HepG2 (cell line): ENCODE measurements around the gene ZSWIM6. TPM values are rescaled to one million over a fixed set of nuclear protein-coding genes. Genes with fewer than 3 reads are reported as not detected.

Source experiments
- ATAC-seq: fragments of 200-7000 bp; cut with Tn5 transposase; 3 replicates; pipeline ENCODE4 v1.9.1; 2020; ENCODE audit warnings: mild to moderate bottlenecking, moderate library complexity
- BruUV-seq: library from RNA; stranded (reverse); fragments of 400-500 nt; replicated peaks from 2 replicates; lab custom pipeline; 2021; lab: Mats Ljungman, UMichigan
- CTCF ChIA-PET: fragments of 300-600 bp; formaldehyde crosslinking; extraction: SDS; loops from one replicate; lab custom pipeline; 2021; ENCODE audit warnings: low total read pairs, inconsistent platforms, low intra/inter-chr PET ratio; lab: Yijun Ruan, JAX
- POLR2A ChIA-PET: fragments of 350-600 bp; sonication (Branson Sonifier 250); formaldehyde crosslinking; loops from one replicate; lab custom pipeline; 2020; ENCODE audit warnings: antibody characterized with exemption, inconsistent platforms; lab: Yijun Ruan, JAX
- DNase-seq: peaks from one replicate; pipeline ENCODE4 v3.0.0-alpha.2; 2015; ENCODE audit warnings: low spot score
- FAIRE-seq: peaks from 3 replicates; lab custom pipeline; 2011; peaks lifted over from hg19 to GRCh38; lab: Jason Lieb, UNC
- H2AFZ ChIP-seq: one replicate; pipeline ENCODE4 v1.6.1; 2011; ENCODE audit warnings: low read length, inconsistent platforms
- H3K27ac ChIP-seq: fragments of 300-600 bp; 3 replicates; pipeline ENCODE4 v1.8.0; 2011; ENCODE audit warnings: mixed run types, mild to moderate bottlenecking, mixed read lengths, low read length, inconsistent platforms; ENCODE audit not compliant: insufficient read depth; ENCODE audit errors: extremely low read length
- H3K27me3 ChIP-seq, 2 experiments: fragments of 200-600 bp in 1 of 2; 2 replicates in 1 of 2; 3 replicates in 1 of 2; pipeline versions ENCODE4 v1.6.0 to v1.8.0; 2011; ENCODE audit warnings: low read length in 2 of 2, mild to moderate bottlenecking in 2 of 2, moderate library complexity in 2 of 2, inconsistent platforms in 1 of 2; ENCODE audit not compliant: insufficient read depth in 2 of 2, control insufficient read depth in 1 of 2
- H3K36me3 ChIP-seq, 2 experiments: fragments of 200-600 bp in 1 of 2; replicated peaks in 1 of 2; 2 replicates in 1 of 2; 3 replicates in 1 of 2; pipeline versions ENCODE4 v1.5.1 to v1.8.0; 2011; ENCODE audit warnings: low read length in 2 of 2, inconsistent platforms in 1 of 2; ENCODE audit not compliant: insufficient read depth in 2 of 2, control insufficient read depth in 1 of 2
- H3K4me1 ChIP-seq: 2 replicates; pipeline ENCODE4 v1.5.1; 2012; ENCODE audit warnings: low read length, inconsistent platforms; ENCODE audit not compliant: insufficient read depth
- H3K4me2 ChIP-seq: 2 replicates; pipeline ENCODE4 v1.6.0; 2011; ENCODE audit warnings: low read depth, low read length, inconsistent platforms
- H3K4me3 ChIP-seq, 3 experiments: fragments of 200-600 bp in 1 of 3; sonication (generic), shearing (Covaris generic) in 1 of 3; replicated peaks in 1 of 3; 2 replicates each; pipeline ENCODE4 v1.5.1; 2011 to 2016; ENCODE audit warnings: low read length in 3 of 3, inconsistent platforms in 2 of 3, low read depth in 2 of 3, mild to moderate bottlenecking in 2 of 3, control low read depth in 1 of 3, mixed read lengths in 1 of 3; ENCODE audit not compliant: insufficient read depth in 1 of 3
- H3K79me2 ChIP-seq: one replicate; pipeline ENCODE4 v1.6.1; 2011; ENCODE audit warnings: low read length, inconsistent platforms; ENCODE audit not compliant: insufficient read depth
- H3K9ac ChIP-seq: 2 replicates; pipeline ENCODE4 v1.6.0; 2011; ENCODE audit warnings: mild to moderate bottlenecking, low read depth, low read length, inconsistent platforms; ENCODE audit not compliant: insufficient read depth
- H3K9me3 ChIP-seq: 2 replicates; pipeline ENCODE4 v1.5.1; 2012; ENCODE audit warnings: mild to moderate bottlenecking, low read length
- H4K20me1 ChIP-seq: 2 replicates; pipeline ENCODE4 v1.6.0; 2011; ENCODE audit warnings: inconsistent platforms, mild to moderate bottlenecking, low read length, moderate library complexity; ENCODE audit not compliant: insufficient read depth
- DMAP1 ChIP-seq: IDR thresholded peaks from 2 replicates; pipeline ENCODE4 v1.6.1; 2016
- FOSL2 ChIP-seq: sonication (generic); formaldehyde crosslinking; IDR thresholded peaks from 2 replicates; pipeline ENCODE4 v1.4.0; 2020; ENCODE audit warnings: missing genetic modification reagents
- HHEX ChIP-seq: IDR thresholded peaks from 2 replicates; pipeline ENCODE4 v1.6.1; 2016; ENCODE audit warnings: control low read depth
- HMG20B ChIP-seq: conservative IDR thresholded peaks from 2 replicates; pipeline ENCODE4 v1.6.1; 2016; ENCODE audit warnings: missing genetic modification reagents, missing compliant biosample characterization
- KAT8 ChIP-seq: IDR thresholded peaks from 2 replicates; pipeline ENCODE4 v1.6.1; 2016; ENCODE audit warnings: missing genetic modification reagents, missing compliant biosample characterization
- NKX3-1 ChIP-seq: sonication (generic); formaldehyde crosslinking; IDR thresholded peaks from 2 replicates; pipeline ENCODE4 v1.5.0; 2020; ENCODE audit warnings: missing genetic modification reagents
- NR2C2 ChIP-seq: sonication (generic); formaldehyde crosslinking; IDR thresholded peaks from 2 replicates; pipeline ENCODE4 v1.4.0; 2020; ENCODE audit warnings: missing genetic modification reagents, mild to moderate bottlenecking, moderate library complexity, borderline replicate concordance
- POLR2A ChIP-seq, 2 experiments: IDR thresholded peaks; 2 replicates each; pipeline ENCODE4 v1.6.1; 2011; ENCODE audit warnings: low read depth in 2 of 2, low read length in 2 of 2, mild to moderate bottlenecking in 1 of 2, moderate library complexity in 1 of 2; ENCODE audit not compliant: insufficient read depth in 1 of 2
- RCOR2 ChIP-seq: IDR thresholded peaks from 2 replicates; pipeline ENCODE4 v1.6.1; 2016; ENCODE audit warnings: missing biosample characterization, missing genetic modification reagents
- RFXANK ChIP-seq: IDR thresholded peaks from 2 replicates; pipeline ENCODE4 v1.6.1; 2016
- TAF15 ChIP-seq: fragments of 200-400 bp; formaldehyde crosslinking; IDR thresholded peaks from one replicate; pipeline ENCODE4 v1.6.1; 2018; ENCODE audit warnings: mild to moderate bottlenecking, low read depth, low read length; ENCODE audit not compliant: poor library complexity, severe bottlenecking
- ZBTB20 ChIP-seq: sonication (generic); formaldehyde crosslinking; IDR thresholded peaks from 2 replicates; pipeline ENCODE4 v1.8.1; 2023; ENCODE audit warnings: missing genetic modification reagents, low read depth, mild to moderate bottlenecking, borderline replicate concordance
- ZBTB7A ChIP-seq: sonication (generic); formaldehyde crosslinking; IDR thresholded peaks from 2 replicates; pipeline ENCODE4 v1.8.0; 2022; ENCODE audit warnings: mild to moderate bottlenecking, missing genetic modification reagents
- ZNF136 ChIP-seq: sonication (generic); formaldehyde crosslinking; IDR thresholded peaks from 2 replicates; pipeline ENCODE4 v1.8.1; 2022; ENCODE audit warnings: low read depth, mild to moderate bottlenecking, moderate library complexity, missing genetic modification reagents
- ZNF367 ChIP-seq: sonication (generic); formaldehyde crosslinking; IDR thresholded peaks from 2 replicates; pipeline ENCODE4 v1.4.0; 2020; ENCODE audit warnings: missing genetic modification reagents, borderline replicate concordance
- ZNF570 ChIP-seq: sonication (generic); formaldehyde crosslinking; IDR thresholded peaks from 2 replicates; pipeline ENCODE4 v1.4.0; 2020; ENCODE audit warnings: mild to moderate bottlenecking, missing genetic modification reagents, borderline replicate concordance
- ZNF780A ChIP-seq: sonication (generic); formaldehyde crosslinking; IDR thresholded peaks from 2 replicates; pipeline ENCODE4 v1.8.0; 2022; ENCODE audit warnings: mild to moderate bottlenecking, missing genetic modification reagents, moderate library complexity
- WGBS: methylation state at CpG from one replicate; pipeline ENCODE4 v1.1.6; 2017; ENCODE audit warnings: low lambda C conversion rate; 5-methylcytosine and 5-hydroxymethylcytosine counted together
- in situ Hi-C: cut with HindIII; loops from 2 replicates; pipeline ENCODE4 v1.10.0; 2017; ENCODE audit warnings: low pct_unique_long_range_greater_than_20kb; ENCODE audit not compliant: extremely low pct_ligation_motif_present
- intact Hi-C: fragments of 100-400 bp; cut with micrococcal nuclease; formaldehyde crosslinking; loops from one replicate; pipeline ENCODE4 v1.10.0; 2022; ENCODE audit not compliant: unreplicated experiment
- polyA plus RNA-seq, 8 experiments: library from polyadenylated mRNA; depleted of rRNA in 3 of 8; stranded (reverse) in 7 of 8; unstranded in 1 of 8; fragments of >200 nt; fragmentation: Illumina TruSeq in 4 of 8; extraction: Trizol in 4 of 8; gene quantifications; 2 replicates each; pipeline versions ENCODE4 v1.2.1 to v1.2.3, GENCODE V29; 2011 to 2016; ENCODE audit warnings: low read depth in 4 of 8, missing spikeins in 1 of 8, mixed read lengths in 1 of 8; ENCODE audit not compliant: insufficient read depth in 1 of 8
- total RNA-seq, 5 experiments: library from RNA; depleted of rRNA; stranded (reverse); fragments of >200 nt; fragmentation: Illumina TruSeq; extraction: Trizol; gene quantifications; 2 replicates each; pipeline ENCODE4 v1.2.3, GENCODE V29; 2016; ENCODE audit warnings: low read depth in 1 of 5
- TF ChIP-seq, protein P1 (sequence below): sonication (generic); formaldehyde crosslinking; IDR thresholded peaks from 2 replicates; pipeline ENCODE4 v1.8.0; 2022; ENCODE audit warnings: low read depth, missing genetic modification reagents

Gene ZSWIM6
- total and polyA plus RNA-seq, 2 of the 13 experiments (the other 11 are each of a cell fraction or from before 2014, with no cell fraction given), result 0.82 to 1.9 TPM

DNA sequence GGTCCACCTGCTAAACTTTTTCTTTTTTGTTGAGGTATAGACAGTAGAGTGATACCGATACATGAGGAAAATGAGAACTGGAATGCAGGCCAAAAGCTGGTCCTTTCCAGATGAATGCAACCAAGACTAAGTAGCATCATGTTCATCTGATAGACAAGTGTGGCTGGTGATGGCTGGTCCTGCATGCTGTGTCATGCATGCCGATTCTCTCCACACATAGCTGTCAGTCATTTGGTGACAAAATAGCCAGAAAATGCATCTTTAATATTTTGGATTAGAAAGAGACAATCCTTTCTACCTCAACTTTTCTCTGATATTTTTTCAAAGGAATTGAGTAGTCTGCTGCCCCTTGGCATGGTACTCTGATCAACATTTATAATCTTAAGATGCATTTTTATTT is 49.9 kb downstream of the ZSWIM6 start:
- Histone ChIP-seq H3K9me3 (no peaks in the 10 kb centered on the region), H3K4me3 (no peak overlapping the region), H3K27ac (no peak overlapping the region), H3K9ac (no peak overlapping the region), H3K79me2 (no peaks in the 10 kb centered on the region), H3K27me3 (no peaks in the 10 kb centered on the region), H3K4me1 (peaks cover 17% of the 10 kb centered on the region), H3K4me2 (no peak overlapping the region), H3K36me3 (no peaks in the 10 kb centered on the region), H4K20me1 (no peaks in the 10 kb centered on the region), H2AFZ (no peak overlapping the region)
- intact Hi-C loops, result no loop called here
- WGBS, result 63% methylated on average over 2 of the region's 2 CpGs
- ATAC-seq, result no peak
- FAIRE-seq, result no peak
- TF ChIP-seq KAT8 (no peak), ZNF367 (CRISPR knock-in tag) (no peak), DMAP1 (CRISPR knock-in tag) (no peak), RCOR2 (no peak), ZBTB20 (CRISPR knock-in tag) (no peak), ZNF570 (CRISPR knock-in tag) (no peak), HMG20B (CRISPR knock-in tag) (no peak), POLR2A (IDR thresholded peaks at IDR 0.05; ENCODE audit: insufficient read depth in 1 of 2, low read depth in 2 of 2, low read length in 2 of 2) (no peak), NKX3-1 (CRISPR knock-in tag) (no peak), RFXANK (CRISPR knock-in tag) (no peak), TAF15 (no peak), ZNF780A (no peak), HHEX (CRISPR knock-in tag) (no peak), ZBTB7A (CRISPR knock-in tag) (no peak), ZNF136 (CRISPR knock-in tag) (no peak), NR2C2 (CRISPR knock-in tag) (no peak), FOSL2 (CRISPR knock-in tag) (no peak)
- TF ChIP-seq, protein P1, sequence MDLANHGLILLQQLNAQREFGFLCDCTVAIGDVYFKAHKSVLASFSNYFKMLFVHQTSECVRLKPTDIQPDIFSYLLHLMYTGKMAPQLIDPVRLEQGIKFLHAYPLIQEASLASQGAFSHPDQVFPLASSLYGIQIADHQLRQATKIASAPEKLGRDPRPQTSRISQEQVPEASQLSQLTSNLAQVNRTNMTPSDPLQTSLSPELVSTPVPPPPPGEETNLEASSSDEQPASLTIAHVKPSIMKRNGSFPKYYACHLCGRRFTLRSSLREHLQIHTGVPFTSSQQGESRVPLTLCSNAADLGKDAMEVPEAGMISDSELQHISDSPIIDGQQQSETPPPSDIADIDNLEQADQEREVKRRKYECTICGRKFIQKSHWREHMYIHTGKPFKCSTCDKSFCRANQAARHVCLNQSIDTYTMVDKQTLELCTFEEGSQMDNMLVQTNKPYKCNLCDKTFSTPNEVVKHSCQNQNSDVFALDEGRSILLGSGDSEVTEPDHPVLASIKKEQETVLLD (CRISPR knock-in tag), result no peak
- ChIA-PET CTCF (no interaction called here), POLR2A (no interaction called here)
- no peak for DNase-seq
- in situ Hi-C loops, result no loop called here
- BruUV-seq, result no TSS peak
